Stimulated activated CD4-positive, alpha-beta T cell treated with anti-CD3 and anti-CD28 coated beads, Interleukin-4, amount 100 ng/mL, for 4 hours (primary cell): ENCODE measurements around the gene ARF1.

Source experiments
- DNase-seq, 2 experiments: peaks; one replicate each; pipeline ENCODE4 v3.0.0-alpha.2; 2020

ARF1 gene

GRCh38 chr1:228082214-228082917 is at the start of gene ARF1:
ARF1 (plus strand) TSS chr1:228082708; CDS start chr1:228097115, 14,407 bp downstream.
- DNase-seq, result peak; percentile 92 to 95

GRCh38 chr1:228033376-228033775 is 49.1 kb upstream of the ARF1 start:
- DNase-seq, result no peak

- DNase-seq, result no peak
Observed at GRCh38 chr1:228034954-228035837, 47.3 kb upstream of the ARF1 start.

- no peak for DNase-seq
Observed at GRCh38 chr1:228035844-228036243, 46.7 kb upstream of the ARF1 start.

- DNase-seq, result no peak
Observed at GRCh38 chr1:228036701-228037231, 45.7 kb upstream of the ARF1 start.

- peak; percentile 22 for DNase-seq
Observed at GRCh38 chr1:228037401-228038386, 44.8 kb upstream of the ARF1 start.

- no peak for DNase-seq
Observed at GRCh38 chr1:228038387-228039005, 44.0 kb upstream of the ARF1 start.

- no peak for DNase-seq
Observed at GRCh38 chr1:228039006-228039903, 43.3 kb upstream of the ARF1 start.

GRCh38 chr1:228039986-228040385 is 42.5 kb upstream of the ARF1 start:
- DNase-seq, result no peak

GRCh38 chr1:228041316-228041715 is 41.2 kb upstream of the ARF1 start:
- DNase-seq, result no peak

- DNase-seq, result no peak
Observed at GRCh38 chr1:228042508-228042907, 40.0 kb upstream of the ARF1 start.

GRCh38 chr1:228043281-228043848 is 39.1 kb upstream of the ARF1 start:
- DNase-seq, result no peak

GRCh38 chr1:228044961-228045360 is 37.5 kb upstream of the ARF1 start:
- DNase-seq, result no peak

- no peak for DNase-seq
Observed at GRCh38 chr1:228045405-228045804, 37.1 kb upstream of the ARF1 start.

GRCh38 chr1:228045871-228046270 is 36.6 kb upstream of the ARF1 start:
- no peak for DNase-seq

GRCh38 chr1:228046421-228047182 is 35.9 kb upstream of the ARF1 start:
- DNase-seq, result no peak

- DNase-seq, result no peak
Observed at GRCh38 chr1:228047183-228047466, 35.4 kb upstream of the ARF1 start.

- no peak for DNase-seq
Observed at GRCh38 chr1:228048120-228048519, 34.4 kb upstream of the ARF1 start.

GRCh38 chr1:228048659-228049298 is 33.7 kb upstream of the ARF1 start:
- no peak for DNase-seq
